NCI-H226 (cell line): ENCODE measurements around the gene TMEM69.
"Not testable (repeated sequence)": the region's sequence is repeated elsewhere in the genome, so short reads cannot be mapped to it uniquely, and the experiment has no call there.

Source experiments
- DNase-seq: peaks from one replicate; pipeline ENCODE4 v3.0.0-alpha.2; 2015

Gene TMEM69

DNA sequence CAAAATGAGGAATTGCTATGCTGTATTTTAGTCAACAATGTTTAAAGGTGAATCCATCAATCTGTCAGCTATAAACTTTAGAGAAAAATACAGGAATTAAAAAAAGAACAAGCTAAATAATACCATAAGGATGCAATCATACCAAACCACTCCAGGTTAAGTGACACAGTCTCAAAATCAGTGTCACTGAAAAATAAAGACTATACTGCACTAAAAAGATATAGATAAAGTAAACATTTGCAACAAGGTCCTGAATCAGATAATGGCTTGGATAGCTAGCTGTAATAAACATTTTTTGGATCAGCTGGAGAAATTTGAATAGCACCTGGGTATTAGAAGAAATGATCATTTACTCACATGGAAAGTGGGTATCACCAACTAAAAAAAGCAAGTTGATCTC is 9.5 kb upstream of the TMEM69 start:
- DNase-seq, result no peak

GRCh38 chr1:45679123-45679522 is 8.9 kb upstream of the TMEM69 start:
- peak; percentile 39 for DNase-seq

DNA sequence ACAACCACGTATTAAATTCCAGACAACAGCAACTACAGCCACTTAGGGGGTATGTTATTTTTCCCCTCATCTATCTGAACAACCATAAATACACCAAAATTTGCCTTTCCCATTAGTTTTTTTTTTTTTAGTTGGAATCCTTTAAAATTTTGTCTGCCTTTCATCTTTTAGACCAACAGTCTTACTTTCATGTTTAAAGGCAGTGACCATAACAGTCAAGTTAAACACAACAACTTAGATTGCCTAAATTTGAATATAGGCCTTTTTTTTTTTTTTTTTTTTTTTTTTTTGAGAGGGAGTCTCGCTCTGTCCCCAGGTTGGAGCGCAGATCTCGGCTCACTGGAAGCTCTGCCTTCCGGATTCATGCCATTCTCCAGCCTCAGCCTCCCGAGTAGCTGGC is 5.0 kb upstream of the TMEM69 start:
- DNase-seq, result no peak

DNA sequence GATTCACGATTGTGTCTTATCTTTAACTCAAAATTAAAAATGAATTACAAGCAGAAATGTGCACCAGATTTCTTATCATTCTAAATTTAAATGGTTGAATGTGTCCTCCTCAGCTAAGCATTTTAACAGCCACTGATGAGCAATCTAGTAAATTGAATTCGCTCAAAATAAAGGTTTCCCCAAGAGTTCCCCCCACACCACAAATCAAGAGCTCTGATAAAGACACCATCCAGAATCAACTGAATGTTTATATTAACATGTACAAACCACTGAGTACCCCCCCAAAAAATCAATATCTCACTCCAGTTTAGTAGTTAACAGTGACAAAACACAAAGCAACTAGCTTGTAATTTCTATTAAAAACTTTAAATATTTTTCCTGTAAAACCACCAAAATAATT is 3.6 kb upstream of the TMEM69 start:
- no peak for DNase-seq

DNA sequence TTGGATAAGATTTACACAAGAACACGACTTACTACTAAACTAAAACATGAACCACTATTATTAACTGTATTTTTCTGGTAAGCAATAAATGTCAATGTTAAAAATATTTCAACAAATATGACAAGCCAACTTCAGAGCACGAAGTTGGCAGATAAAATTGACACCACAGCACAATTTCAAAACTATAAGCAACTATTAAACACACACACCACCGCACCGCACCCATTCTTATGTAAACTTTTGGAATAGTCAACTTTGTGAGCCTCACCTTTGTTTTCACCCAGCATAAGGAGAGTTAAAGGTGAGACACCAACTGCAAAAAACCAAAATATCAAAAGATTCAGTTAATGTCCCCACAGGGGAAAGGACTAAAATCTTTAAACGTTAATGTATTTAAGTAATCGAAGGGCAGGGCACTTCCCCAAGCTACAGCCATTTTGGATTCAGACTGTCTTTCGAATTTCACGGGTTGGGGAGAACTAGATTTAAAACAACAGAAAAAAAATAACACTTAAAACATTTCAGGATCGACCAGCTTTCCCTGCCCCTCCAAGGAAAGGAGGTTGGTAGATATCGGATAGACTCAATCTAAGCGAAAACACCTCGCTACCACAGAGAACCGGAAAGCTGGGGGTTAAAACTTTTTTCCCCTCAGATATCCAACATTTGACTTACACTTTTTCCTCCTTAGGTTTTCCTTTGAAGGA is 2.5 kb upstream of the TMEM69 start:
- no peak for DNase-seq

GRCh38 chr1:45686015-45686287 is 2.0 kb upstream of the TMEM69 start:
- peak; percentile 9 for DNase-seq

DNA sequence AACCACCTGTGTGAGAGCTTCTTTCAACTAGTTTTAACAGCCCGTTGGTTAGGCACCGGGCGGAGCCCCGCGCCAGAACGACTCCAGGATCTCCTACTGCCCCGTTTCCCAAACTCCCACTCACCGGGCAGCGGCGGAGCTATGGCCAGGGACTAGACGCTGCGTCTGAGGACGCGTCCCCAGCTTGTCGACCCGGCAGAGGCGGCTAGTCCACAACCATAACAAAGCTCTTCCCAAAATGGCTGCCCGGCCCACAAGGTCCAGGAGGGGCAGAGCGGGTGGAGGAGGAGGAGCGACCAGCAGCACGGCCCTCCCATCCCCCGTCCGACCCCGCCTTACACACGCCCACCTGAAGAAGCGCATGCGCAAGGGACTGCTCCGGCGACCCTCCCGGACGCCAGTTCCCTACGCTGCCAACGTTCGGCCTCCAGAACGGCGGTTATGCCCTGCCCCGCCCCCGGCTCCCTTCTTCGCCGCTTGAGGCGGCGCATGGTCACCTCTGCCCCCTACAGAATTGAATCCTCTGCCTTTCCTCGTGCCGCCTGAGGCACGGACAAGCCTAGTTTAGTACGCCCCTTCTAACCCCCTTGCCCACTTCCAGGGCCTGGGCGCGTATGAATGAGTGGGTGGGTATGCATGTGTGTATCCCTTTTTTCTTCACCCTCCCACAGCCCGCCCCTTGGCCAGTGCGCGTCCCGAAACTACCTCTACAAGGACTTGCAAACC is 1.5 kb upstream of the TMEM69 start, which contains the start of gene GPBP1L1:
Gene GPBP1L1 (minus strand): TSS at position 246 of the 726 bp plus-strand sequence. CDS start 27,446 bp downstream, outside the sequence.
- peak; percentile 87 for DNase-seq

DNA sequence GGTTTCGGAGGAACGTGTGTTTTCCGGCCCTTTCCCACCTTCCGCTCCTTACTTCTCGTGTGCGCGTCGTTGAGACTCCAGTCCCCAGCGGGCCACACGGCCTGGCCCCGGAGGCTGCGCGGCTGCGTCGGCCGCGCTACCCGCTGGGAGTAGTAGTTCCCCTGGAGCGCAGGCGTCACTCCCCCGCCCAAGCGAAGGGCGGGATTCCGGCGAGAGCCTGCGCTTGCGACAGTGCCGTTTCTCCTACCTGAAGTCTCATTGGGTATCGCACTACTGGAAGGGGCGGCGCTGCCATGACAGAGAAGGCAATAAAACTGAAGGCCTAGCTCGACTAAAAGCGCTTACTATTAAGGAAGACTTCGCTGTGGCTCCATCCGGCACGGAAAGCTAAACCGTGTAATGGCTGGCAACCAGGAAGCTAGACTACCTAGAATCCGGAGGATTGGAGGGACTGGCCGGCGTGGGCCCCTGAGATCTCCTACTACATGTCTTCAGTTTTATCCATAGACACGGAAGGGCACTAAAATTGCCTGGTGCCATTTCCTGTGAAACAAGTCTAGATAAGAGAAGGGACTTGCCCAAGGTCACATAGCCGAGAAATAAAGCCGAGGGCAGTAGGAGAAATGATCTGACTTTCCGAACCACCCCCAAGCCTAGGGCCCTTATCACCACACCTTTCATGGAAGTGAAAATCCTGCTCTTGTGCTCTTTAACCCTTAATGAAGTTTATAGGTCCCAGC is 797 bp upstream of the TMEM69 start:
- peak; percentile 99 for DNase-seq

- DNase-seq, result not testable (repeated sequence)
Measured at GRCh38 chr1:45693811-45694210, 5.8 kb downstream of the TMEM69 start.

DNA sequence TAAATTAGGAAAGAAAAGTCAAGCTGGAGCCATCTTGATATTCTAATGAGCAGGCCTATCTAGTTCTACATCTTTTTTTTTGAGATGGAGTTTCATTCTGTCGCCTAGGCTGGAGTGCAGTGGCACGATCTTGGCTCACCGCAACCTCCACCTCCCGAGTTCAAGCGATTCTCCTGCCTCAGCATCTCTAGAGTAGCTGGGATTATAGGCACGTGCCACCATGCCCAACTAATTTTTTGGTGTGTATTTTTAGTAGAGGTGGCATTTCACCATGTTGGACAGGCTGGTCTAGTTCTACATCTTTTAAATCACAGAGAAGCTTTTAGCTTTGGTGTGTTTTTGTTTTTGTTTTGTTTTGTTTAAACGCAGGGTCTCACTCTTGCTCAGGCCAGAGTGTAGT is 6.8 kb downstream of the TMEM69 start:
- no peak for DNase-seq

- DNase-seq, result no peak
Measured at GRCh38 chr1:45704637-45705036, 16.7 kb downstream of the TMEM69 start.

- no peak for DNase-seq
Measured at GRCh38 chr1:45713711-45714110, 25.7 kb downstream of the TMEM69 start.

DNA sequence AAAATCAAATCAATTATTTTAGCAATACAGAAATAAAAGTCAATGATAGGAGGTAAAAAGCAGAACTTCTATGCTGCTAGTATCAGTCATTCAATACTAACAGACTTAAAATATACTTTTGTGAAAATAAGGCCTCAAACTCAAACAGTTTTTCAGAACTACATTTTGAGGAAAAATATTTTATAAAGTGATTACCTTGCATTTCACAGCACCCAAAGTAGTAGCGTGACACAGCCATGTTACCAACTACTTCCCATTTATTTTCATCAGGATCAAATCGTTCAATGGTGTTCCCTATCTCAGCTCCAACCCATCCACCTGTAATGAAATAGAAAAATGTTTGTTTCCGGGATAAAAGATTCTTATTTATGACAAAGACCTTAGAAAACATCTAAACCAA is 28.7 kb downstream of the TMEM69 start:
- DNase-seq, result no peak

DNA sequence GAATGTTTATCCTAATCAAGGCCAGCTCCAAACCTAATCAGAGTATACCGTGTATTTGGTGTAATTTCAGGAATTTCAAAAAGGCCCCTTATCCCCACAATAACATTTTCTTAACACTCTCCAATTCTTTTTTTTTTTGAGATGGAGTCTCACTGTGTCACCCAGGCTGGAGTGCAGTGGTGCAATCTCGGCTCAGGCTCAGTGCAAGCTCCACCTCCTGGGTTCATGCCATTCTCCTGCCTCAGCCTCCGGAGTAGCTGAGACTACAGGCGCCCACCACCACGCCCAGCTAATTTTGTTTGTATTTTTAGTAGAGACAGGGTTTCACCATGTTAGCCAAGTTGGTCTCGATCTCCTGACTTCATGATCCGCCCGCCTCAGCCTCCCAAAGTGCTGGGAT is 29.4 kb downstream of the TMEM69 start:
- not testable (repeated sequence) for DNase-seq

- no peak for DNase-seq
Measured at GRCh38 chr1:45718289-45718688, 30.3 kb downstream of the TMEM69 start.

DNA sequence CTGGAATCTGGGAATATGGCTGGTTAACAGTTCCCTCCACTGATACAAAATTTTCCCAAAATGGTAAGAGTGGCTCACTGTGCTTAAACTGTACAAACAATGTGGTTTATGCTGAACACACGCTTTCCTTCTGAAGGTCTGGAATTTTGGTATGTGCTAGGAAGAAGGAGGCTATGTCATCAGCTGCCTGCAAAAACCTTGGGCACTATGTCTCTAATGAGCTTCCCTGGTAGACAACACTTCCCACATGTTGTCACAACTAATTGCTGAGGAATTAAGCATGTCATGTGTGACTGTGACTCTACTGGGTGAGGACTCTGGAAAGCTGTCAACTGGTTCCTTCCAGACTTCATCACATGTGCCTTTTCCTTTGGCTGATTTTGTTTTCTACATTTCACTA is 33.2 kb downstream of the TMEM69 start:
- DNase-seq, result no peak

DNA sequence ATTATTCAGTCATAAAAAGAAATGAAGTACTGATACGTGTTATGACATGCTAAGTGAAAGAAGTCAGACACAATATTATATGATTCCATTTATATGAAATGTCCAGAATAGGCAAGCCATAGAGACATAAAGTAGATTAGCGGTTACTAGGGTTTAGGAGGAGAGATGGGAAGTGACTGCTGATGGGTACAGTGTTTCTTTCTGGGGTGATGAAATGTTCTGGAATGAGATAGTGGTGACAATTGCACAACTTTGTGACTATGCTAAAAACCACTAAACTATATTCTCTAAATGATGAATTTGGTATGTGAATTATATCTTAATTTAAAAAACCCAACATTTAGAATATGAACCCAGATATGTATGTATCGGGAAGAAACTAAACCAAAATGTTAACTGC is 34.8 kb downstream of the TMEM69 start:
- no peak for DNase-seq

DNA sequence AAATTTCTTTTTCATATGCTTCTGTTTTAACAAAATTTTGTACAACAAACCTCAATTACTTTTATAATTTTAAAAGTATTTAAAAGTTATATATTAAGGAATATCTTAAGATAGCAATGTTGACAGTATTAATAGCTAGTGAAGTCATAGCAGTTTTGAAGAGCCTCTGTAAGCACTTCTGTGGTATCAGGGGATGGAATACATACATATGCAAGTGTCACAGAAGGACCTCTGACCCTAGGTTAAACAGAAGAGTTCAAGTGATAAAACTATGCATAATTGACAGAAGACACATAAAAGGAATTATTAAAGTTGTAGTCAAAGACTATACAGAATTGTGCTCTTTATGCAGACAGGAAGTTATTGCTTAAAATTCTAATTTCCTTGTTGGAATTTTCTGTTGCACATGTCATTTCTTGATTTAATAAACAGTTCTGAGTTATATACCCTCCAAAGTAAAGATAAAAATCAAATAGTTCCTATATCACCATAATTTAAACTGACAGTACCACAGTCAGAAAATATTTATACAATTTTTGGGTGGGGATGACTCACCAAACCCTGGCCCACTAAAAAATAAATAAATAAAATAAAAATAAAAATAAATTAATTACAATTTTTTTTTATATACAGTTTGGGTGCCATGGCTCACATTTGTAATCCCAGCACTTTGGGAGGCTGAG is 35.4 kb downstream of the TMEM69 start:
- no peak for DNase-seq

GRCh38 chr1:45726007-45726406 is 38.0 kb downstream of the TMEM69 start:
- not testable (repeated sequence) for DNase-seq

GRCh38 chr1:45730075-45730779 is 42.2 kb downstream of the TMEM69 start:
- peak; percentile 74 for DNase-seq

- no peak for DNase-seq
Measured at GRCh38 chr1:45730780-45731319, 42.9 kb downstream of the TMEM69 start.

DNA sequence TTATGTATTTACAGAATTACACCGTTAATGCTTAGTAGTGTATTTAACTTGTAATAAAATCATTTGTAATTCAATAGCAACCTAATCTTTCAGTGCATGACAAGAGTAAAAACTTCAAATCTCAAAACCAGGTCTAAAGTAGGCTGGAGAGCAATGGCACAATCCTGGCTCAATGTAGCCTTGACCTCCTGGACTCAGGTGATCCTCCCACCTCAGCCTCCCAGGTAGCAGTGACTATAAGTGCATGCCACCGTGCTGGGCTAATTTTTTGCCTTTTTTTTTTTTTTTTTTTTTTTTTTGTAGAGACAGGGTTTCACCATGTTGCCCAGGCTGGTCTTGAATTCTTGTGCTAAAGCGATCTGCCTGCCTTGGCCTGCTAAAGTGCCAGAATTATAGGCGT is 51.2 kb downstream of the TMEM69 start:
- DNase-seq, result no peak
